ENCODE measurements around the gene NRF1.
"Not testable (repeated sequence)": the region's sequence is repeated elsewhere in the genome, so short reads cannot be mapped to it uniquely, and the experiment has no call there.

The NRF1 gene

GRCh38 chr7:129784783-129785684 lies 173.5 kb downstream of the NRF1 start:
- DNase-seq, result no peak

- no peak for DNase-seq
Observed at GRCh38 chr7:129785685-129786514, 174.4 kb downstream of the NRF1 start.

DNA sequence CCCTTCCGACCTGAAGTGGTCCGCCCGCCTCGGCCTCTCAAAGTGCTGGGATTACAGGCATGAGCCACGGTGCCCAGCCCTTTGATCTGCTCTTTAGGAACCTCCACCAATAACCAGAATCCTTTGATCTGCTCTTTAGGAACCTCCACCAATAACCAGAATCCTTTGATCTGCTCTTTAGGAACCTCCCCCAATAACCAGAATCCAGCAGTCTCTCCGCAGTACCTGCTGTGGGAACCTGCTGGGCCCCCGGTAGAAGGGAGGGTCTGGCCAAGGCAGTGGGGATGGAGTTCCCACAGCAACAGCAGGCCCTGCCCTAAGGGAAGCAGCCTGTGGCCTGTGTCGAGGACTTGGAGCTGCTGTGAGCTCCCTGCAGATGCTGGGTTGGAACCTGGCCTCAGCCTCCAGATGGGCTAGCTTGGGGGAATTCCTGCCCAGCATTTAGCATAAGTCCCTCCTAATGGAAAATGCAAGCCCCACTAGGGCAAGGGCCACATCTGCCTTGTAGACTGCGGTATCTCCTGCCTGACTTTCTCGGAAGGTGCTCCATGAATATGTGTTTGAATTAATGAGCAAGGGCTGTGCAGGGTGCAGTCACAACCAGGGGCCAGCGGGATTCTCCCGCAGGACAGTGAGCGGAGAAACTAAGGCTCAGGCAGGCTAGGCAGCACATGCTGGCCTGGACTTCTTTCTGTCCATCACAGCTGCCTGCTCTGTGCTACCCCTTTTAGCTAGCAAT lies 175.5 kb downstream of the NRF1 start:
- DNase-seq, result no peak

DNA sequence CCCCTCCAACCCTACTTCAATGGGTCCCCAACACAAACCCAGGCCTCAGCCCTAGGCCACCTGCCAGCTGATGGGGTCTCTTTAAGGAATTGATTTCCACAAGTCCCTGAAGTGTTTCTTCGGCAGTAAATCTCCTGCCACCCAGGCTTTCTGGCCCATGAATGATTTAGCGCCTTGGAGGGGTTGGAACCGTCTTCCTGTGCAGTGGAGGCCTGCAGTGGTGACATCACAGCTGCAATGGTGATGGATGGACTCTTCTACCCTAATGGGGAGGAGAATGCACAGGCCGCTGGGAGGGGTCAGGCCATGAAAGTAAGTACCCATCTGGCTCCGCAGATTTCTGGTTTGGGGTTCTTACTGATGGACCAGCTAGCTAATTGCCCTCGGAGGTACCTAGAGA lies 177.5 kb downstream of the NRF1 start:
- DNase-seq, result no peak

DNA sequence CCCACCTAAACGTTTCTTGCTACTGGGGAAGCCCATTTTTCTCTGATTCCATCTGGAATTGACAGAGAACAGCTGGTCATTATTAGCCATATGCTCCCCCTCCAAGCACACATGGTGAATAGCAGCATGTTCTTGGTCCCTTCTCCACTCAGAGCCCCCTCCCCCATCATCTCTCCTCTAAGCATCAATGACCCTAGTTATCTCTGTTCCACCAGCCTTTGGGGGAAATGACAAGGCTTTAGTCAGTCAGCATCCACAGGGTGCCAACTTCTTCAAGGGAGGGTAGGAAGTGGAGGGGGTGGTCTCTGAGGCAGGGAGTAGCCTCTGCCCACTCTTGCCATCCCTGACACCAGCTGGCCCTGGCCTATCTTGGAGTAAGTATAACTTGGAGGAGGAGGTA lies 178.1 kb downstream of the NRF1 start:
- DNase-seq, result no peak

DNA sequence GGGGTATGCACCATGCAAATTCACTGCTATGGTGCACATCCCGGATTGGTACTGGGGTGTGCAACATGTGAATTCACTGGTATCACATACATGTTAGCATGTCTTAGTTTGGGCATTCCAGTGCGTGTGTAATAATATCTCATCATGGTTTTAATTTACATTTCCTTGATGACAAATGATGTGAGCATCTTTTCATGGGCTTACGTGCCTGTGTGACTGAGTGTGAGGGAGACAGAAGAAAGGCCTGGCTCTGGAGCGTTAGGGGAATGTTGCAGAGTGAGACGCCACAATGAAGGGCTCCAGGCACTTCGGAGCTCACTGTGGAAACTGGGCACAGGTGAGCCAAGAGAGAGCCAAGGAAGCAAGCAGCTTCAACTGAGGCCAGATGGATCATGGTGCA lies 178.6 kb downstream of the NRF1 start:
- DNase-seq, result no peak

DNA sequence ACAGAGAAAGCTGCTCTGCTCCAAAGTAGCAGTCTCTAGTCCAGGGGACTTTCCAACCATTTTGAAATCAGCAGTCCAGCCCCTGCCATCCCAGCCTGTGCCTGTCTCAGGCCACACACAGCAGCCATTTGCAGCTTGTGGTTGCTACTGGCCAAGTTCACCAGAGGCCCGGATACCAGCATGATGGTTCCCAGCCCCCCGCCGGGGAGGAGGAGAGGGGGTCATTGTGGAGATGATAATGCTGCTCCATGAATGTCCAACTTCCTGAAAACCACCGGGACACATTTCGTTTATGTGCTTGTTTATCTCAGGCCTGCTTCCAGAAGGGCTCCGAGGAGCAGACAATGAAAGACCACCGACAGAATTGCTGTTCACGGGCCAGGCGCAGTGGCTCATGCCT lies 181.2 kb downstream of the NRF1 start:
- no peak for DNase-seq

DNA sequence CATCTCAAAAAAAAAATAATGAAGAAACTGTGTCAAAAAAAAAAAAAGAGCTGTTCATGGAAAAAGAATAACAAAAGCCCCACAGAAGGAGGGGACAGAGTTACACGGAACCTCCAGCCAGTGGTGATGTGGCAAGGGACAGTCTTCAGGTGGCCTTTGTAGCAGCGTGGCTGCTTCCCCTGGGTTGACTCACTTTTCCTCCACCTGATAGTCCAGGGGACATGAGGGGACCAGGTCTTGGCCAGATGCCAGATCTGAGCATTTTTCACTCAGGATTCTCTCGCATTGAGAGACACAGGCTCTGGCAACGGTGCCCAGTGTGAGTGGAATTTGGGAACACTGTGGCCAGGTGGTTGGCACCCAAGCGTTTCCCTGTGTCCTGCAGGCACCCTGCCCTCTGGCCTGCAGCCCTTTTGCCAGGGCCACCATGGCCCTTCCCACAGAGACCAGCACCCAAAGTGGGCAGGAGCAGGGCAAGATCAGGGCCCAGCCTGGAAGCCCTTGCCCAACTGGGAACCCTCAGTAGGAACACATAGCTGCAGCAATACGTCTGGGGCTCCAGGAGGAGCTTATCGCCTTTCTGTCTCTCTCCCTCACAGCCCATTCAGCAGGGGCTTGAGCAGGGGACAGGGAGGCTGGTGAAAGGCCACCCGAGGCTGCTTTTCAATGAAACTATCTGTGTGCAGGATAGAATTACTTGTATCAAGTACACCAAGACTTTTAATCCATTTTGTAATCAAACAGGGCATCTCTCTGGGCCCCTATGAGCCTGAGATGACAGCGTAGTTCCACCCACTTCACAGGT lies 182.2 kb downstream of the NRF1 start:
- DNase-seq, result no peak

GRCh38 chr7:129794461-129794860 lies 182.9 kb downstream of the NRF1 start:
- not testable (repeated sequence) for DNase-seq

DNA sequence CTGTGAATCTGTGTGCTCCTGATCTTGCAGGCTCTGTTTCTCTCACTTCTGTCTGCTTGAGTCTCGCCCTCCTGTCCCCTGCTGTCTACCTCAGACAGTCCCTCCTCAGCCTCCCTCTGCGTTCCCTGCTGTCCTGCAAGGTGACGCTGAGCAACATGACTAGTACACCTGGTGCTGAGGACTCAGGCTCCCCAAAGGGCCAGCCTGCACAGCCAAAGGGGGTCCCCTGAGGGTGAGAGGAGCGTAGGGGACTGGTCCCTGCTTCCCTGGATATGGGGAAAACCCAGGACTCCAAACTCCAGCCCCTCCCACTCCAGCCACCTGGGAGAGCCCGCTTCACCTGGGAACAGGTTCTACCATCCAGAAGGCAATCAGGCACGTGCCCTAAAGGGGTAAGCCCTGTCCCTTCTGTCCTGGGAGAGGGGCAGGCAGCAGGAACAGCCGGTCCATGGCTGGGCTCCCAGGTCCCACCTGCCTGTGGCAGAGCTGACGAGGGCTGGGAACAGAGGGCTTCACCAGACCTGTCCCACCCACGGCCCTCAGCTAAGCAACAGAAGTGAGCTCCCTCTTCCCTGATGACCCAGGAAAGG lies 184.8 kb downstream of the NRF1 start:
- no peak for DNase-seq

GRCh38 chr7:129797214-129797789 lies 185.8 kb downstream of the NRF1 start:
- DNase-seq, result no peak

DNA sequence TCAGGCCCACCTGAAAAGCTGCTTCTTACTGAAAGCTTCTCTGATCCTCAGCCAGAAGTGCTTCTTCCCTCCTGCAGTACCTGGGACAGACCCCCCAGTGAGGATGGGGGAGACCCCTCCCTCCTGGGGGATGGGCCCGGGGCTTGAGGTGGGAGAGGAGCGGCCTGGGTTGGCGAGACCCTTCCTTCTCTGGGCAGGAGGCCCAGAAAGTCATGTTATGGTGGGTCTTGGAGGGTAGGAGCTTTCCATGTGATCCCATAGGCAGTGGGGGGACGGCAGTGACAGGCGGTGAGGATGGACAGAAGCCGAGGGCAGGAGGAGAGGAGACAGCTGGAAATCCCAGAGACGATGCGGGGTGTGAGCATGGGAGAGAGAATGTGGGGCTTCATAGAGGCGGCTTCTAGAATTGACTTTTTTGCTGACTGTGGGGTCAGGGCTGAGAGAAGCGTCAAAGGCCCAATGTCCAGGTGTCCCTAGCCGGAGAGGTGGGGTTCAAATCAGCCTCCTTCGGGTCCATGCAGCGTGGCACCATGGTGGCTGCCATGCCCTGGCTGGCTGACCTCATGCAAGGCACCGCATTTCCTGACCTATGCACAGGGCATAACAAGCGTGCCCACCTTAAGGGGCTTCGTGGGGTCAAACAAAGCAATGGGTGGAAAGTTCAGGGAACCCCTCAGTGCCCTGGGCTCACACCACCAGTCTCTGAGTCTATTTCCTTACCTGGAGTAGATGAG lies 187.3 kb downstream of the NRF1 start:
- DNase-seq, result no peak

GRCh38 chr7:129799350-129799955 lies 187.9 kb downstream of the NRF1 start:
- no peak for DNase-seq

DNA sequence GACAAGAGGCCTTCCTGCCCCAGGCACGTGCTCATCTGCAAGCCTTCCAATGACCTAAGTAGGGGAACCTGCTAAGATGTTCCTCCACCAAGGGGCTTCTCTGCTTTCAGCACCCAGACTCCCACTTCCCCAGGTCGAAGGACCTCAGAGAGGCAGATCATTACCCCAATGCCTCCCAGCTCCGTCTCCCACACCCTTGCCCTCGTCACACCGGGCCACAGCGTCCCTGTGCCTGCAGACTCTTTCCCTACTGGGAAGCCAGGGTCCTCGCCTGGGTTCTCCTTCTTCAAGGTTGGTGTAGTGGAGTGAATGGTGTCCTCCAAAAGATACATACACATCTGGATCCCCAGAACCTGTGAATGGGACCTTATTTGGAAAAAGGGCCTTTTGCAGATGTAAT lies 189.4 kb downstream of the NRF1 start:
- DNase-seq, result no peak

- peak in 1 of 3 experiments; percentile 56 for DNase-seq
Observed at GRCh38 chr7:129801882-129802281, 190.4 kb downstream of the NRF1 start.

DNA sequence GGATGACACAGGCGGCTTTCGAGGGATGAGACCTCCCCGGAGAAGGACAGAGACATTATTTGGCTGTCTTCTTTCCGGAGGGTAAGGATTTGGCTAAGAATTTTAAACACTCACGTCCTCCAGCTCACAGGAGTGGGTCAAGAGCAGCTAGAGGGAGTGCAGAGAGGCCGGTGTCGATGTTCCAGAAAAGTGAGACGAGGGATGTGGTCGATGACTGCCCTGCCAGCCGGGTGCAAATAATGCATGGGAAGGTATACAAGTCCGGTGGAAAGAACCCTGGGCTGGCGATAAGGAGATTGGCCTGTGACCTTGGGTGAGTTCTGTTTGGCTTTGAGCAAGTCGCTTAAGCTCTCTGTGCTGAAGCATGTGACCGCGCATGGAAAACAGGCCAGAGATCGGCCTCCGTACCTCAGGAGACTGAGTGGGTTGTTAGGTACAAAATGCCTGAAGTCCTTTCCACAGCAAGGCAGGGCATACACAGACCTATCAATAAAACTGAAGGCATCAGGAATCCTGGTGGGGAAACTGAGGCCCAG lies 192.1 kb downstream of the NRF1 start:
- no peak for DNase-seq

GRCh38 chr7:129804111-129804889 lies 192.8 kb downstream of the NRF1 start:
- no peak for DNase-seq

DNA sequence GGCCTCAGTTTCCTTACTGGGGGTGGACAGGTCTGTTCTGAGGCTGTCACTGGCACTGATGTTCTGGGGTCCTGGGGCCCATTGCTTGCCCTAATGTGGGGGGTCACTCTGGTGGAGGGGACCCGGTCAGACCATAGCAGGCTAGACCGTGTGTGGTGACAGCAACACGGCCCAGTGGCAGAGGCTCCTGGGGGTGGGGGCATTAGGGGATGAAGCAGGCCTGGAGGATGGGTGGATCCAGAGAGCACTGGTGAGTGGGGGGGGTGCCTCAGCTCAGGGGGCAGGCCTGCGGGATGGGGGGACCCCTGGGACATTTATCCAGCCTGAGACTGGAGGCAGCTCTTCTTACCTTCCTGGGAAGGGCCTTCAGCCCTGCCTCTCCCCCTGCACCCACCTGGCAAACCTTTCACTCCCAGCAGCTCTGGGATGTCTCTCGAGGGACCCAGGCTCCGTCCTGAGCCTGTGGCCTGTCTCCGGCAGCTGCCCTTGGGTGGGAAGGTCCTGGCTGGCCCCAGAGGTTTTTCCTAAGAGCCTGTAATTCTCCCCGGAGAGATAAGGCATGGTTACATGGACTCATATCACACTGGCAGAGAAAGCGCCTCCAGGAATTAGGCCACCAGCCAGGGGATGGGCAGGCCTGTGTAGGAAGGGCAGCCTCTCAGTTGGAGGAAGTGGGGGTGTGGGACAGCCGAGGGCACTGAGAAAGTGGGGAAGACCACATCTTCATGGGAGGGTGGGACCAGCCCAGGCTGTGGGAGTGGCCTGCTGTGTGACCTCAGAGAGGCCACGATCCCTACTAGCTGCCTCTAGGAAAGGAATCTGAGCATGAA lies 193.6 kb downstream of the NRF1 start:
- DNase-seq, result no peak
